HEK293 (cell line): ENCODE results near the gene PLA2G2E.

Experiments used
- KLF1 ChIP-seq: fragments of 450-650 bp; formaldehyde crosslinking; IDR thresholded peaks from 2 replicates; pipeline ENCODE4 v1.5.1; 2016; ENCODE audit warnings: missing biosample characterization, missing genetic modification characterization
- REPIN1 ChIP-seq: fragments of 450-650 bp; formaldehyde crosslinking; IDR thresholded peaks from 2 replicates; pipeline ENCODE4 v1.5.1; 2017; ENCODE audit warnings: missing biosample characterization, missing genetic modification characterization, low read depth
- ZBTB11 ChIP-seq: fragments of 450-650 bp; formaldehyde crosslinking; conservative IDR thresholded peaks from 2 replicates; pipeline ENCODE4 v1.5.1; 2016; ENCODE audit warnings: low read depth, missing biosample characterization, missing genetic modification characterization
- ZNF121 ChIP-seq: fragments of 450-650 bp; formaldehyde crosslinking; IDR thresholded peaks from 2 replicates; pipeline ENCODE4 v1.5.1; 2016; ENCODE audit warnings: missing biosample characterization, missing genetic modification characterization
- ZNF398 ChIP-seq: fragments of 450-650 bp; formaldehyde crosslinking; IDR thresholded peaks from 2 replicates; pipeline ENCODE4 v1.5.1; 2017; ENCODE audit warnings: missing biosample characterization, missing genetic modification characterization
- ZNF488 ChIP-seq: fragments of 450-650 bp; formaldehyde crosslinking; IDR thresholded peaks from 2 replicates; pipeline ENCODE4 v1.5.1; 2016; ENCODE audit warnings: missing biosample characterization, missing genetic modification characterization
- ZNF555 ChIP-seq: fragments of 450-650 bp; formaldehyde crosslinking; conservative IDR thresholded peaks from 2 replicates; pipeline ENCODE4 v1.5.1; 2017; ENCODE audit warnings: missing biosample characterization, mild to moderate bottlenecking, missing genetic modification characterization, inconsistent platforms
- ZNF76 ChIP-seq: fragments of 450-650 bp; formaldehyde crosslinking; IDR thresholded peaks from 2 replicates; pipeline ENCODE4; 2016; ENCODE audit warnings: low read depth, missing biosample characterization, missing genetic modification characterization, borderline replicate concordance
- ZNF776 ChIP-seq: fragments of 450-650 bp; formaldehyde crosslinking; IDR thresholded peaks from 2 replicates; pipeline ENCODE4 v1.5.0; 2017; ENCODE audit warnings: missing biosample characterization, missing genetic modification characterization, borderline replicate concordance
- ZNF792 ChIP-seq: fragments of 450-650 bp; formaldehyde crosslinking; IDR thresholded peaks from 2 replicates; pipeline ENCODE4 v1.5.1; 2016; ENCODE audit warnings: missing biosample characterization, missing genetic modification characterization
- TF ChIP-seq, protein P1 (sequence below): fragments of 450-650 bp; formaldehyde crosslinking; IDR thresholded peaks from 2 replicates; pipeline ENCODE4 v1.5.1; 2016; ENCODE audit warnings: missing biosample characterization, missing genetic modification characterization

DNA sequence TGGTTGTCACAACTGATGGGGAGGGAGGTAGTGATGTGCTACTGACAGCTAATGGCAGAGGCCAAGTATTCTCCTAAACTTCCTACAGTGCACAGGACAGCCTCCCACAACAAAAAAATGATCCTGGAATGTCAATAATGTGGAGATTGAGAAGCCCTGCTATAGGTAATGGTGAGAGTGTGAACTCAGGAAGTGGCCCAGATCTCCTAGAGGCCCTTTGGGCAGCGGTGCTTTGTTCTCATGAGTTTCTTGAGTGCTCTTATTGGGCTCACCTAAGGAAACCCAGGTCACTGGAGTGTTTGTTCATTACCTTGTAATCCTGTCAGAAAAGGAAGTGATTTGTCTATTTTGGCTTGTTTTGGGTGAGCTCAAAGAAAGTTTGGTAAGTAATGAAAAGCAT lies 35.3 kb downstream of the PLA2G2E start:
- TF ChIP-seq REPIN1: no peak
- TF ChIP-seq, protein P1, sequence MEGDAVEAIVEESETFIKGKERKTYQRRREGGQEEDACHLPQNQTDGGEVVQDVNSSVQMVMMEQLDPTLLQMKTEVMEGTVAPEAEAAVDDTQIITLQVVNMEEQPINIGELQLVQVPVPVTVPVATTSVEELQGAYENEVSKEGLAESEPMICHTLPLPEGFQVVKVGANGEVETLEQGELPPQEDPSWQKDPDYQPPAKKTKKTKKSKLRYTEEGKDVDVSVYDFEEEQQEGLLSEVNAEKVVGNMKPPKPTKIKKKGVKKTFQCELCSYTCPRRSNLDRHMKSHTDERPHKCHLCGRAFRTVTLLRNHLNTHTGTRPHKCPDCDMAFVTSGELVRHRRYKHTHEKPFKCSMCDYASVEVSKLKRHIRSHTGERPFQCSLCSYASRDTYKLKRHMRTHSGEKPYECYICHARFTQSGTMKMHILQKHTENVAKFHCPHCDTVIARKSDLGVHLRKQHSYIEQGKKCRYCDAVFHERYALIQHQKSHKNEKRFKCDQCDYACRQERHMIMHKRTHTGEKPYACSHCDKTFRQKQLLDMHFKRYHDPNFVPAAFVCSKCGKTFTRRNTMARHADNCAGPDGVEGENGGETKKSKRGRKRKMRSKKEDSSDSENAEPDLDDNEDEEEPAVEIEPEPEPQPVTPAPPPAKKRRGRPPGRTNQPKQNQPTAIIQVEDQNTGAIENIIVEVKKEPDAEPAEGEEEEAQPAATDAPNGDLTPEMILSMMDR: no peak
- no peak for TF ChIP-seq ZNF121
- no peak for TF ChIP-seq ZNF776 (tag by site-specific recombination)
- TF ChIP-seq ZNF555 (tag by site-specific recombination): no peak
- no peak for TF ChIP-seq ZNF792 (tag by site-specific recombination)
- no peak for TF ChIP-seq ZNF398 (tag by site-specific recombination)
- TF ChIP-seq ZNF488 (tag by site-specific recombination): no peak
- TF ChIP-seq KLF1 (tag by site-specific recombination): no peak
- TF ChIP-seq ZNF76 (tag by site-specific recombination): no peak
- no peak for TF ChIP-seq ZBTB11
